Nephron progenitor cell (in vitro differentiated cells): Measurements from ENCODE around the gene MAP4.

ENCODE experiments used
- DNase-seq: peaks from one replicate; pipeline ENCODE4 v3.0.0; 2021
- H3K27ac Mint-ChIP-seq: 2 replicates; pipeline ENCODE4 v1.8.0; 2021; ENCODE audit warnings: mild to moderate bottlenecking, moderate library complexity, mixed read lengths
- H3K27me3 Mint-ChIP-seq: 2 replicates; pipeline ENCODE4 v1.8.0; 2021; ENCODE audit warnings: mild to moderate bottlenecking, low read depth, mixed read lengths; ENCODE audit not compliant: poor library complexity
- H3K36me3 Mint-ChIP-seq: 2 replicates; pipeline ENCODE4 v1.8.0; 2021; ENCODE audit warnings: low read depth, mixed read lengths
- H3K4me1 Mint-ChIP-seq: 2 replicates; pipeline ENCODE4 v1.8.0; 2021; ENCODE audit warnings: mixed read lengths
- H3K4me3 Mint-ChIP-seq: 2 replicates; pipeline ENCODE4 v1.8.0; 2021; ENCODE audit warnings: mild to moderate bottlenecking, moderate library complexity, mixed read lengths
- H3K9me3 Mint-ChIP-seq: 2 replicates; pipeline ENCODE4 v1.8.0; 2021; ENCODE audit warnings: mild to moderate bottlenecking, moderate library complexity, mixed read lengths
- TF ChIP-seq, protein P1 (sequence below): fragments of 200-600 bp; sonication (generic); IDR thresholded peaks from 2 replicates; pipeline ENCODE4 v1.5.0; 2021; ENCODE audit warnings: antibody characterized with exemption

The MAP4 gene

DNA sequence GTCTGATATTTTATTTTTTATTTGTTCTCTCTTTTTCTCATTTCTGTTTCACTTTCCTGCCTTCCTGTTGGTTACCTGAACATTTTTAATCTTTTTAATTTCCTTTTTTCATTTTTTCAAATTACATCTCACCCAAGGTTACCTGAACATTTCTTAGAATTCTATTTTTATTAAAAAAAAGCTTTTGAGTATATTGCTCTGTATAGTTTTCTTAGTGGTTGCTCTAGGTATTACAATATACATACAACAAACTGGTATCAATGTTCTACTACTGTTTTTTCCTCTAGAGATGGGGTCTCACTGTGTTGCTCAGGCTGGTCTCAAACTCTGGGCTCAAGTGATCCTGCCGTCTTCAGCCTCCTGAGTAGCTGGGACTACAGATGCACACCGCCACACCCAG is 133.9 kb downstream of the MAP4 start:
- H3K27me3 Mint-ChIP-seq: no peaks in the 10 kb centered on the region
- peak overlapping the region; percentile 69 for H3K27ac Mint-ChIP-seq
- no peak for DNase-seq
- peaks cover 11% of the 10 kb centered on the region for H3K9me3 Mint-ChIP-seq
- H3K4me3 Mint-ChIP-seq: no peak overlapping the region
- peaks cover 59% of the 10 kb centered on the region for H3K36me3 Mint-ChIP-seq
- peaks cover 11% of the 10 kb centered on the region for H3K4me1 Mint-ChIP-seq
- TF ChIP-seq, protein P1, sequence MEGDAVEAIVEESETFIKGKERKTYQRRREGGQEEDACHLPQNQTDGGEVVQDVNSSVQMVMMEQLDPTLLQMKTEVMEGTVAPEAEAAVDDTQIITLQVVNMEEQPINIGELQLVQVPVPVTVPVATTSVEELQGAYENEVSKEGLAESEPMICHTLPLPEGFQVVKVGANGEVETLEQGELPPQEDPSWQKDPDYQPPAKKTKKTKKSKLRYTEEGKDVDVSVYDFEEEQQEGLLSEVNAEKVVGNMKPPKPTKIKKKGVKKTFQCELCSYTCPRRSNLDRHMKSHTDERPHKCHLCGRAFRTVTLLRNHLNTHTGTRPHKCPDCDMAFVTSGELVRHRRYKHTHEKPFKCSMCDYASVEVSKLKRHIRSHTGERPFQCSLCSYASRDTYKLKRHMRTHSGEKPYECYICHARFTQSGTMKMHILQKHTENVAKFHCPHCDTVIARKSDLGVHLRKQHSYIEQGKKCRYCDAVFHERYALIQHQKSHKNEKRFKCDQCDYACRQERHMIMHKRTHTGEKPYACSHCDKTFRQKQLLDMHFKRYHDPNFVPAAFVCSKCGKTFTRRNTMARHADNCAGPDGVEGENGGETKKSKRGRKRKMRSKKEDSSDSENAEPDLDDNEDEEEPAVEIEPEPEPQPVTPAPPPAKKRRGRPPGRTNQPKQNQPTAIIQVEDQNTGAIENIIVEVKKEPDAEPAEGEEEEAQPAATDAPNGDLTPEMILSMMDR: peak; percentile 21

DNA sequence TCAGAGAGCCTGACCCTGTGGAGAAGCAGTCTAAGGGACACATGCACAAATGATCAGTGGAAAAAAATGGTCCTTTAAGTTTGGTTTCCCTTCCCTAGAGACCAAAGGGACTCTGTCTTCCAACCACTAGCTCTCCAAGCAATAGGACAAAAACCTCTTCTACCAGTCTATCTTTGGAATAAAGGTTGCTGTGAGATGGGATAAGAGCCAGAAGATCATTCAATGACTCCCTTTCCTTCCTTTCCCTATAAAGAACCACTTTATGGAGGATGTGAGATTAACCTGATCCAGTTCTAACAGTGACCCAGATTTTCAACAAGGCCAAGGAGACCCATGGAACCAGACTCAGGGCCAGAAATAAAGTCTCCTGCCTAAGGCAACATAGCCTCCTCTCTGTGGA is 138.5 kb downstream of the MAP4 start:
- peak overlapping the region; percentile 24 for H3K27ac Mint-ChIP-seq
- no peak for DNase-seq
- TF ChIP-seq, protein P1: no peak
- no peak overlapping the region for H3K4me3 Mint-ChIP-seq
- no peaks in the 10 kb centered on the region for H3K9me3 Mint-ChIP-seq
- peaks cover 12% of the 10 kb centered on the region for H3K4me1 Mint-ChIP-seq
- no peaks in the 10 kb centered on the region for H3K27me3 Mint-ChIP-seq
- peaks cover 45% of the 10 kb centered on the region for H3K36me3 Mint-ChIP-seq

DNA sequence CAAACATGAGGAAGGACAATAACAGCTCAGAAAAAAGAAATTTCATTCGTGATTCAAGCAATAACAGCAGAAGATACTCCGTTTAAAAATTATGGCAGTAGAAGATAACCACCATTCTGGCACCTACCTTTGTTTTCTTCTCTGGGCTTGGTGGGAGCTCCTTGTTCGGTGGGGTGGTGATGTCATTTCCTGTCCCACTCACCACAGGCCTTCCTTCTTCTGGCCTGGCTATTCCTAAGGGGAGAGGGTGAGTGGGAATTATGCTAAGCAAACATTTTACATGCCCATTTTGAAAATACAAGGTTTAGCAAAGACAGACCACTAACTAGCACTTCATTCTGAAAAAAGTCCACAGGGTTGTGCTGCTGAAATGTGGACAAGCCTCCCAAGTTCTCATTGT is 138.9 kb downstream of the MAP4 start:
- no peak overlapping the region for H3K4me3 Mint-ChIP-seq
- no peak for DNase-seq
- no peaks in the 10 kb centered on the region for H3K9me3 Mint-ChIP-seq
- H3K4me1 Mint-ChIP-seq: peaks cover 12% of the 10 kb centered on the region
- H3K36me3 Mint-ChIP-seq: peaks cover 44% of the 10 kb centered on the region
- no peaks in the 10 kb centered on the region for H3K27me3 Mint-ChIP-seq
- TF ChIP-seq, protein P1: no peak
- no peak overlapping the region for H3K27ac Mint-ChIP-seq

DNA sequence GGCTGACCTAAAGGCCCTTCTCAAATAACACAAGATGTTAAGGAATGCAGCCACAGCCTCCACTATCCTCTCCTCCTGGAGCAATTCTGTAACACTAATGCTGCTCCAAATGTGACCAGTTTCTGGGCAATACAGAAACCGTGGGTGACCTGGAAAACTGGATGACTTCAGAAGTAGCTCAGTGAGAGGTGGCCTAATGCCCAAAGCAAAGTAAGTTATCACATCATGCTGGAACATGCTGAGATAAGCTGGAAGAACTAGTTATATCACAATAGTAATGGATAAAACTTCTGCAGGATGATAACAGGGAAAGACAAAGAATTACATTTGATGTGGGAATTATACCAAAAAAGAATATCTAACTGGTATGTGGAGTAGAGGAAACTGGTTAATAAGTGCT is 141.3 kb downstream of the MAP4 start:
- DNase-seq: no peak
- Mint-ChIP-seq H3K27me3 (no peaks in the 10 kb centered on the region), H3K9me3 (no peaks in the 10 kb centered on the region), H3K4me3 (no peak overlapping the region), H3K27ac (peak overlapping the region; percentile 40), H3K36me3 (peaks cover 46% of the 10 kb centered on the region), H3K4me1 (peaks cover 12% of the 10 kb centered on the region)
- TF ChIP-seq, protein P1: no peak

DNA sequence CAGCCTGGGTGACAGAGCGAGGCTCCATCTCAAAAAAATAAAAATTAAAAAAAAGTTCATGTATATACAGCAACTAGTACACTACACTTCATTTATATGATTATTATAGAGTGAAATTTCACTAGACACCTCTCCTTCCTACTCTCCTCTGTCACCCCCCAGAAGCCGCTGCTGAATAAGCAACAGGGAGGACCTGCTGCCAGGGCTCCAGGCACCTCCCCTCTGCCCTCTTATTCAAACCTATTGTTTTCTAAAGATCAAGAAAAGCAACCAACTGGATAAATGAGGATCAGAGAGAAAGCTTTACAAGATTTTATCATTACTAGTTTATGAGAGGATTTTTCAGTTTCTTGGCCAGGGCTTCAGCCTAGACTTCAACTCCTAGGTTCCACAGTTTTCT is 141.8 kb downstream of the MAP4 start:
- H3K27ac Mint-ChIP-seq: peak overlapping the region; percentile 40
- TF ChIP-seq, protein P1: no peak
- H3K9me3 Mint-ChIP-seq: no peaks in the 10 kb centered on the region
- no peak for DNase-seq
- H3K4me3 Mint-ChIP-seq: no peak overlapping the region
- peaks cover 51% of the 10 kb centered on the region for H3K36me3 Mint-ChIP-seq
- H3K4me1 Mint-ChIP-seq: peaks cover 12% of the 10 kb centered on the region
- H3K27me3 Mint-ChIP-seq: no peaks in the 10 kb centered on the region

DNA sequence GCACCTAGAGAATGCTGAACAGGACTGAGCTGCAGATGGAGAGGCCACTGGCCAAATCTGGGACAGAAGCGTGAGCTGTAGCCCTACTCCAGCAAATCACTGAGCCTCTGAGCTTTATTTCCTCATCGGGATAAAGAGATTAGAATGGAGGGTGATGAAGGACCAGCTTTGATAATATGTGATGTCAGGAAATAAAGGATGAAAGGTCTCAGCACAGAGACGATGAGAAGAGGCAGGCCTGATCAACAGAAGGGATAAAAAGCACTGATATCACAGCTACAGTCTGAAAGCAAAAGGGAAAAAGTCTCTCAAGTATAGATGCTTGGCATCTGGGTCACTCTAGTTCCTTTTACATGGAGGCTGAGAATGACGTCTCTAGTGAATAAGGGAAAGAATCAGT is 143.3 kb downstream of the MAP4 start:
- peak overlapping the region; percentile 89 for H3K27ac Mint-ChIP-seq
- peaks cover 61% of the 10 kb centered on the region for H3K36me3 Mint-ChIP-seq
- TF ChIP-seq, protein P1: no peak
- H3K27me3 Mint-ChIP-seq: no peaks in the 10 kb centered on the region
- H3K9me3 Mint-ChIP-seq: no peaks in the 10 kb centered on the region
- peaks cover 12% of the 10 kb centered on the region for H3K4me1 Mint-ChIP-seq
- H3K4me3 Mint-ChIP-seq: no peak overlapping the region
- no peak for DNase-seq
